SK-N-SH (cell line): ENCODE data around the gene APPL2. TPM values are rescaled to one million over a fixed set of nuclear protein-coding genes. Genes with fewer than 3 reads are reported as not detected.

Source experiments
- CTCF ChIA-PET: fragments of 300-600, 350-600 bp; formaldehyde crosslinking; extraction: SDS; loops from one replicate; lab custom pipeline; 2021; lab: Yijun Ruan, JAX
- POLR2A ChIA-PET: fragments of 350-600 bp; sonication (Branson Sonifier 250); formaldehyde crosslinking; extraction: SDS; loops from one replicate; lab custom pipeline; 2020; ENCODE audit warnings: antibody characterized with exemption, inconsistent platforms; lab: Yijun Ruan, JAX
- DNase-seq: peaks from one replicate; pipeline ENCODE4 v3.0.0; 2012
- H2AFZ ChIP-seq: fragments of 200-600 bp; sonication (generic); 2 replicates; pipeline ENCODE4 v1.8.1; 2016; ENCODE audit warnings: antibody characterized with exemption, mild to moderate bottlenecking, low read depth
- H3F3A ChIP-seq: fragments of 200-600 bp; sonication (generic); replicated peaks from 2 replicates; pipeline ENCODE3; 2016; ENCODE audit warnings: antibody characterized with exemption, mild to moderate bottlenecking; ENCODE audit not compliant: insufficient read depth
- H3K27ac ChIP-seq, 2 experiments: fragments of 200-500 bp in 1 of 2; fragments of 200-600 bp in 1 of 2; sonication (Bioruptor generic) in 1 of 2; sonication (generic), shearing (Covaris generic) in 1 of 2; 2 replicates each; pipeline versions ENCODE4 v1.5.1 to v1.6.1; 2014 to 2016; ENCODE audit warnings: low read depth in 2 of 2, inconsistent platforms in 1 of 2, low read length in 1 of 2, mild to moderate bottlenecking in 1 of 2, mixed read lengths in 1 of 2
- H3K27me3 ChIP-seq: fragments of 200-600 bp; sonication (generic), shearing (Covaris generic); 2 replicates; pipeline ENCODE4 v1.6.1; 2016; ENCODE audit warnings: mixed run types; ENCODE audit not compliant: insufficient read depth
- H3K36me3 ChIP-seq, 2 experiments: fragments of 200-500 bp in 1 of 2; fragments of 200-600 bp in 1 of 2; sonication (Bioruptor generic) in 1 of 2; sonication (generic) in 1 of 2; replicated peaks in 1 of 2; 2 replicates each; pipeline versions ENCODE3 to v1.5.1; 2014 to 2016; ENCODE audit warnings: low read length in 1 of 2, mild to moderate bottlenecking in 1 of 2; ENCODE audit not compliant: insufficient read depth in 2 of 2, control insufficient read depth in 1 of 2
- H3K4me1 ChIP-seq, 2 experiments: fragments of 200-500 bp in 1 of 2; fragments of 200-600 bp in 1 of 2; sonication (Bioruptor generic) in 1 of 2; sonication (generic), shearing (Covaris generic) in 1 of 2; 2 replicates each; pipeline versions ENCODE4 v1.5.1 to v1.6.1; 2014 to 2016; ENCODE audit warnings: low read depth in 1 of 2, low read length in 1 of 2, mixed run types in 1 of 2; ENCODE audit not compliant: insufficient read depth in 2 of 2, control insufficient read depth in 1 of 2
- H3K4me2 ChIP-seq: fragments of 200-600 bp; sonication (generic), shearing (Covaris generic); 2 replicates; pipeline ENCODE4 v1.6.1; 2017; ENCODE audit warnings: mixed run types
- H3K4me3 ChIP-seq, 2 experiments: fragments of 200-500 bp in 1 of 2; fragments of 200-600 bp in 1 of 2; sonication (Bioruptor generic) in 1 of 2; sonication (generic), shearing (Covaris generic) in 1 of 2; 2 replicates each; pipeline versions ENCODE4 v1.5.1 to v1.8.1; 2014 to 2016; ENCODE audit warnings: low read depth in 2 of 2, inconsistent platforms in 1 of 2, low read length in 1 of 2, mild to moderate bottlenecking in 1 of 2, mixed read lengths in 1 of 2, moderate library complexity in 1 of 2
- H3K79me2 ChIP-seq: fragments of 200-600 bp; sonication (generic); 2 replicates; pipeline ENCODE4 v1.8.1; 2017; ENCODE audit warnings: mild to moderate bottlenecking; ENCODE audit not compliant: insufficient read depth
- H3K9ac ChIP-seq: fragments of 200-600 bp; sonication (generic); 2 replicates; pipeline ENCODE4 v1.6.1; 2017; ENCODE audit warnings: mixed run types
- H3K9me2 ChIP-seq: fragments of 200-600 bp; sonication (generic); 2 replicates; pipeline ENCODE4 v1.6.1; 2017; ENCODE audit warnings: mixed run types
- H3K9me3 ChIP-seq: fragments of 200-600 bp; sonication (generic); 2 replicates; pipeline ENCODE4 v1.6.1; 2017; ENCODE audit warnings: mixed run types, mild to moderate bottlenecking, moderate library complexity
- H4K20me1 ChIP-seq: fragments of 200-600 bp; sonication (generic); 2 replicates; pipeline ENCODE4 v1.6.1; 2017; ENCODE audit warnings: mild to moderate bottlenecking, mixed run types; ENCODE audit not compliant: insufficient read depth
- CHD2 ChIP-seq: fragments of 150-350 bp; IDR thresholded peaks from 2 replicates; pipeline ENCODE4 v1.6.1; 2018; ENCODE audit warnings: low read length; ENCODE audit not compliant: partially characterized antibody
- CTCF ChIP-seq: fragments of 200-600 bp; sonication (generic); IDR thresholded peaks from 2 replicates; pipeline ENCODE4 v1.6.1; 2017; ENCODE audit warnings: antibody characterized with exemption, mild to moderate bottlenecking, moderate library complexity
- EZH2phosphoT487 ChIP-seq: fragments of 200-600 bp; sonication (generic); IDR thresholded peaks from 2 replicates; pipeline ENCODE4 v1.6.1; 2017; ENCODE audit warnings: low read depth, mixed run types, mild to moderate bottlenecking, antibody characterized with exemption, moderate library complexity, borderline replicate concordance
- FOSL2 ChIP-seq: IDR thresholded peaks from 2 replicates; pipeline ENCODE4 v1.4.0; 2012; ENCODE audit warnings: low read depth, mild to moderate bottlenecking, moderate library complexity, borderline replicate concordance
- FOXJ3 ChIP-seq: sonication (generic); formaldehyde crosslinking; IDR thresholded peaks from 2 replicates; pipeline ENCODE4 v1.5.1; 2020; ENCODE audit warnings: mild to moderate bottlenecking, missing genetic modification reagents
- FOXM1 ChIP-seq: IDR thresholded peaks from 2 replicates; pipeline ENCODE4 v1.4.0; 2012; ENCODE audit warnings: low read depth, mild to moderate bottlenecking
- GATA2 ChIP-seq: sonication (generic); formaldehyde crosslinking; IDR thresholded peaks from 2 replicates; pipeline ENCODE4 v1.5.0; 2020; ENCODE audit warnings: mild to moderate bottlenecking, missing genetic modification reagents
- IRF3 ChIP-seq: fragments of 150-350 bp; IDR thresholded peaks from 2 replicates; pipeline ENCODE4 v1.6.1; 2016; ENCODE audit warnings: mild to moderate bottlenecking, low read depth, low read length
- MXI1 ChIP-seq: IDR thresholded peaks from 2 replicates; pipeline ENCODE4 v1.6.1; 2012; ENCODE audit warnings: mild to moderate bottlenecking, low read depth, low read length, improper control_type of control experiment
- PBX3 ChIP-seq: IDR thresholded peaks from 2 replicates; pipeline ENCODE4; 2012
- POLR2AphosphoS5 ChIP-seq: IDR thresholded peaks from 2 replicates; pipeline ENCODE4 v1.6.1; 2012; ENCODE audit warnings: low read depth, low read length
- RCOR1 ChIP-seq: fragments of 150-350 bp; IDR thresholded peaks from 2 replicates; pipeline ENCODE4 v1.6.1; 2017; ENCODE audit warnings: antibody characterized with exemption, low read length
- REST ChIP-seq: IDR thresholded peaks from 2 replicates; pipeline ENCODE4 v1.6.1; 2012; ENCODE audit warnings: mild to moderate bottlenecking, low read depth, low read length, moderate library complexity
- RXRA ChIP-seq: IDR thresholded peaks from 2 replicates; pipeline ENCODE4 v1.4.0; 2012; ENCODE audit warnings: low read depth, mild to moderate bottlenecking, borderline replicate concordance
- SMC3 ChIP-seq: IDR thresholded peaks from 2 replicates; pipeline ENCODE4 v1.6.1; 2012; ENCODE audit warnings: low read depth, low read length, improper control_type of control experiment
- TEAD4 ChIP-seq: IDR thresholded peaks from 2 replicates; pipeline ENCODE4 v1.4.0; 2012; ENCODE audit warnings: mild to moderate bottlenecking, borderline replicate concordance; ENCODE audit not compliant: insufficient read depth
- YY1 ChIP-seq: IDR thresholded peaks from 2 replicates; pipeline ENCODE4 v1.4.0; 2012; ENCODE audit warnings: low read depth, mild to moderate bottlenecking
- whole genome bisulfite sequencing: methylation state at CpG from one replicate; pipeline ENCODE4 v1.1.6; 2017; ENCODE audit warnings: low lambda C conversion rate; 5-methylcytosine and 5-hydroxymethylcytosine counted together
- polyA plus RNA-seq, 3 experiments: library from polyadenylated mRNA; depleted of rRNA; stranded (reverse); fragments of >200 nt; gene quantifications; 2 replicates each; pipeline ENCODE4 v1.2.3, GENCODE V29; 2012

The APPL2 gene
- polyA plus RNA-seq, 1 of the 3 experiments (the other 2 are of a cell fraction) = 59.2 TPM

- no peak overlapping the region for H2AFZ ChIP-seq
- H3K9me3 ChIP-seq = no peaks in the 10 kb centered on the region
- no peak overlapping the region for H3K4me2 ChIP-seq
- DNase-seq = no peak
- WGBS = 77% methylated on average over 3 of the region's 3 CpGs
- POLR2A ChIA-PET = no interaction called here
- no peak overlapping the region for H3K27ac ChIP-seq
- H3K79me2 ChIP-seq = no peaks in the 10 kb centered on the region
- H3F3A ChIP-seq = peaks cover 11% of the 10 kb centered on the region
- H3K9ac ChIP-seq = no peak overlapping the region
- H3K4me3 ChIP-seq = no peak overlapping the region
- CTCF ChIA-PET = interaction anchor here (0.9 to 1.2 kb wide), 2 partner anchors 10 to 12 kb away, joined by 3 read pairs; no protein-coding TSS in a partner anchor
- TF ChIP-seq PBX3 = no peak
- TF ChIP-seq RXRA = no peak
- TF ChIP-seq TEAD4 = no peak
- TF ChIP-seq IRF3 = no peak
- TF ChIP-seq CTCF = no peak
- no peak for TF ChIP-seq POLR2AphosphoS5
- TF ChIP-seq RCOR1 = no peak
- no peak for TF ChIP-seq GATA2
- TF ChIP-seq CHD2 = no peak
- TF ChIP-seq FOXJ3 (CRISPR knock-in tag) = no peak
- no peak for TF ChIP-seq SMC3
- TF ChIP-seq FOXM1 = no peak
- no peak for TF ChIP-seq FOSL2
- no peak for TF ChIP-seq YY1
- TF ChIP-seq MXI1 = no peak
- TF ChIP-seq EZH2phosphoT487 = no peak
- no peak for TF ChIP-seq REST
- H4K20me1 ChIP-seq = no peaks in the 10 kb centered on the region
- no peaks in the 10 kb centered on the region for H3K36me3 ChIP-seq
- H3K27me3 ChIP-seq = no peaks in the 10 kb centered on the region
- no peaks in the 10 kb centered on the region for H3K9me2 ChIP-seq
- H3K4me1 ChIP-seq = peaks cover 8 to 20% of the 10 kb centered on the region in 2 experiments
These were observed 36.2 kb upstream of the APPL2 start for GRCh38 chr12:105272152-105272551.
